ENCODE measurements around the gene WNK1. TPM values are rescaled to one million over a fixed set of nuclear protein-coding genes. Genes with fewer than 3 reads are reported as not detected.

The WNK1 gene
- polyA plus RNA-seq, 4 donors, result 12.7 to 48.4 (median 20.2) TPM

- DNase-seq (no peak), FAIRE-seq (no peak)
- Histone ChIP-seq H3K4me1 (ENCODE audit: control insufficient read depth in 3 of 3, insufficient read depth in 2 of 3, low read depth in 1 of 3, low read length in 2 of 3) (no peaks in the 10 kb centered on the region), H3K4me3 (ENCODE audit: low read depth in 1 of 3, low read length in 3 of 3) (no peak overlapping the region), H3K9me3 (ENCODE audit: control insufficient read depth in 2 of 2, insufficient read depth in 1 of 2, low read depth in 1 of 2, low read length in 1 of 2) (no peaks in the 10 kb centered on the region), H3K27ac (ENCODE audit: low read depth in 1 of 3, low read length in 2 of 3) (no peak overlapping the region), H3K36me3 (ENCODE audit: control insufficient read depth in 3 of 3, insufficient read depth in 2 of 3, low read depth in 1 of 3, low read length in 3 of 3) (peaks cover 17 to 32% (median 28%) of the 10 kb centered on the region in 3 donors), H3K27me3 (ENCODE audit: control insufficient read depth in 3 of 3, insufficient read depth in 3 of 3, low read length in 3 of 3) (no peaks in the 10 kb centered on the region)
- 92 to 96% (median 96%) methylated on average over 2 of the region's 2 CpGs for WGBS, 3 donors
Measured at GRCh38 chr12:886206-886605, 133.8 kb downstream of the WNK1 start.

- Histone ChIP-seq H3K27ac (ENCODE audit: low read depth in 1 of 3, low read length in 2 of 3) (no peak overlapping the region), H3K4me1 (ENCODE audit: control insufficient read depth in 3 of 3, insufficient read depth in 2 of 3, low read depth in 1 of 3, low read length in 2 of 3) (no peaks in the 10 kb centered on the region), H3K4me3 (ENCODE audit: low read depth in 1 of 3, low read length in 3 of 3) (no peak overlapping the region), H3K9me3 (ENCODE audit: control insufficient read depth in 2 of 2, insufficient read depth in 1 of 2, low read depth in 1 of 2, low read length in 1 of 2) (no peaks in the 10 kb centered on the region), H3K27me3 (ENCODE audit: control insufficient read depth in 3 of 3, insufficient read depth in 3 of 3, low read length in 3 of 3) (no peaks in the 10 kb centered on the region), H3K36me3 (ENCODE audit: control insufficient read depth in 3 of 3, insufficient read depth in 2 of 3, low read depth in 1 of 3, low read length in 3 of 3) (peaks cover 3 to 36% (median 17%) of the 10 kb centered on the region in 3 donors)
- DNase-seq (no peak), FAIRE-seq (no peak)
Measured at GRCh38 chr12:894226-894625, 141.8 kb downstream of the WNK1 start.

- DNase-seq (no peak), FAIRE-seq (no peak)
- Histone ChIP-seq H3K4me3 (ENCODE audit: low read depth in 1 of 3, low read length in 3 of 3) (no peak overlapping the region), H3K4me1 (ENCODE audit: control insufficient read depth in 3 of 3, insufficient read depth in 2 of 3, low read depth in 1 of 3, low read length in 2 of 3) (no peaks in the 10 kb centered on the region), H3K27ac (ENCODE audit: low read depth in 1 of 3, low read length in 2 of 3) (no peak overlapping the region), H3K9me3 (ENCODE audit: control insufficient read depth in 2 of 2, insufficient read depth in 1 of 2, low read depth in 1 of 2, low read length in 1 of 2) (no peaks in the 10 kb centered on the region), H3K36me3 (ENCODE audit: control insufficient read depth in 3 of 3, insufficient read depth in 2 of 3, low read depth in 1 of 3, low read length in 3 of 3) (peaks cover 6 to 38% (median 16%) of the 10 kb centered on the region in 3 donors), H3K27me3 (ENCODE audit: control insufficient read depth in 3 of 3, insufficient read depth in 3 of 3, low read length in 3 of 3) (no peaks in the 10 kb centered on the region)
- WGBS, 3 donors, result 70 to 81% (median 79%) methylated on average over 4 of the region's 4 CpGs
Measured at GRCh38 chr12:896031-896430, 143.7 kb downstream of the WNK1 start.

GRCh38 chr12:897386-897785 lies 145.0 kb downstream of the WNK1 start:
- H3K27me3 ChIP-seq (ENCODE audit: control insufficient read depth in 3 of 3, insufficient read depth in 3 of 3, low read length in 3 of 3), result no peaks in the 10 kb centered on the region
- FAIRE-seq, result no peak
- H3K36me3 ChIP-seq (ENCODE audit: control insufficient read depth in 3 of 3, insufficient read depth in 2 of 3, low read depth in 1 of 3, low read length in 3 of 3), result peaks cover 12 to 42% (median 13%) of the 10 kb centered on the region in 3 donors
- 85 to 91% (median 90%) methylated on average over 4 of the region's 4 CpGs for WGBS, 3 donors
- H3K4me3 ChIP-seq (ENCODE audit: low read depth in 1 of 3, low read length in 3 of 3), result no peak overlapping the region
- no peak overlapping the region for H3K27ac ChIP-seq (ENCODE audit: low read depth in 1 of 3, low read length in 2 of 3)
- DNase-seq, result no peak
- no peaks in the 10 kb centered on the region for H3K9me3 ChIP-seq (ENCODE audit: control insufficient read depth in 2 of 2, insufficient read depth in 1 of 2, low read depth in 1 of 2, low read length in 1 of 2)
- no peaks in the 10 kb centered on the region for H3K4me1 ChIP-seq (ENCODE audit: control insufficient read depth in 3 of 3, insufficient read depth in 2 of 3, low read depth in 1 of 3, low read length in 2 of 3)

GRCh38 chr12:902581-902980 lies 150.2 kb downstream of the WNK1 start:
- peaks cover 15 to 42% (median 28%) of the 10 kb centered on the region in 3 donors for H3K36me3 ChIP-seq (ENCODE audit: control insufficient read depth in 3 of 3, insufficient read depth in 2 of 3, low read depth in 1 of 3, low read length in 3 of 3)
- no peak overlapping the region for H3K4me3 ChIP-seq (ENCODE audit: low read depth in 1 of 3, low read length in 3 of 3)
- H3K27ac ChIP-seq (ENCODE audit: low read depth in 1 of 3, low read length in 2 of 3), result no peak overlapping the region
- no peaks in the 10 kb centered on the region for H3K4me1 ChIP-seq (ENCODE audit: control insufficient read depth in 3 of 3, insufficient read depth in 2 of 3, low read depth in 1 of 3, low read length in 2 of 3)
- H3K9me3 ChIP-seq (ENCODE audit: control insufficient read depth in 2 of 2, insufficient read depth in 1 of 2, low read depth in 1 of 2, low read length in 1 of 2), result no peaks in the 10 kb centered on the region
- DNase-seq (no peak), FAIRE-seq (no peak)
- 81 to 90% (median 85%) methylated on average over 3 of the region's 3 CpGs for WGBS, 3 donors
- H3K27me3 ChIP-seq (ENCODE audit: control insufficient read depth in 3 of 3, insufficient read depth in 3 of 3, low read length in 3 of 3), result no peaks in the 10 kb centered on the region

GRCh38 chr12:903055-903454 lies 150.7 kb downstream of the WNK1 start:
- no peaks in the 10 kb centered on the region for H3K4me1 ChIP-seq (ENCODE audit: control insufficient read depth in 3 of 3, insufficient read depth in 2 of 3, low read depth in 1 of 3, low read length in 2 of 3)
- H3K27ac ChIP-seq (ENCODE audit: low read depth in 1 of 3, low read length in 2 of 3), result no peak overlapping the region
- no peak for FAIRE-seq
- peaks cover 19 to 45% (median 31%) of the 10 kb centered on the region in 3 donors for H3K36me3 ChIP-seq (ENCODE audit: control insufficient read depth in 3 of 3, insufficient read depth in 2 of 3, low read depth in 1 of 3, low read length in 3 of 3)
- H3K9me3 ChIP-seq (ENCODE audit: control insufficient read depth in 2 of 2, insufficient read depth in 1 of 2, low read depth in 1 of 2, low read length in 1 of 2), result no peaks in the 10 kb centered on the region
- WGBS, 3 donors, result 77 to 88% (median 85%) methylated on average over 5 of the region's 5 CpGs
- no peak overlapping the region for H3K4me3 ChIP-seq (ENCODE audit: low read depth in 1 of 3, low read length in 3 of 3)
- no peaks in the 10 kb centered on the region for H3K27me3 ChIP-seq (ENCODE audit: control insufficient read depth in 3 of 3, insufficient read depth in 3 of 3, low read length in 3 of 3)
- DNase-seq, result no peak

GRCh38 chr12:904010-904414 lies 151.6 kb downstream of the WNK1 start:
- no peak for DNase-seq
- peaks cover 28 to 47% (median 34%) of the 10 kb centered on the region in 3 donors for H3K36me3 ChIP-seq (ENCODE audit: control insufficient read depth in 3 of 3, insufficient read depth in 2 of 3, low read depth in 1 of 3, low read length in 3 of 3)
- H3K4me3 ChIP-seq (ENCODE audit: low read depth in 1 of 3, low read length in 3 of 3), result no peak overlapping the region
- no peaks in the 10 kb centered on the region for H3K27me3 ChIP-seq (ENCODE audit: control insufficient read depth in 3 of 3, insufficient read depth in 3 of 3, low read length in 3 of 3)
- no peak overlapping the region for H3K27ac ChIP-seq (ENCODE audit: low read depth in 1 of 3, low read length in 2 of 3)
- WGBS, 3 donors, result 77 to 91% (median 86%) methylated on average over 5 of the region's 5 CpGs
- no peak for FAIRE-seq
- H3K9me3 ChIP-seq (ENCODE audit: control insufficient read depth in 2 of 2, insufficient read depth in 1 of 2, low read depth in 1 of 2, low read length in 1 of 2), result no peaks in the 10 kb centered on the region
- no peaks in the 10 kb centered on the region for H3K4me1 ChIP-seq (ENCODE audit: control insufficient read depth in 3 of 3, insufficient read depth in 2 of 3, low read depth in 1 of 3, low read length in 2 of 3)

GRCh38 chr12:905261-906031 lies 153.1 kb downstream of the WNK1 start:
- FAIRE-seq (no peak), DNase-seq (peak in 1 of 2 donors; percentile 10)
- no peaks in the 10 kb centered on the region for H3K27me3 ChIP-seq (ENCODE audit: control insufficient read depth in 3 of 3, insufficient read depth in 3 of 3, low read length in 3 of 3)
- peaks cover 28 to 38% (median 37%) of the 10 kb centered on the region in 3 donors for H3K36me3 ChIP-seq (ENCODE audit: control insufficient read depth in 3 of 3, insufficient read depth in 2 of 3, low read depth in 1 of 3, low read length in 3 of 3)
- no peak overlapping the region for H3K27ac ChIP-seq (ENCODE audit: low read depth in 1 of 3, low read length in 2 of 3)
- WGBS, 3 donors, result 87 to 92% (median 89%) methylated on average over 9 of the region's 9 CpGs
- H3K9me3 ChIP-seq (ENCODE audit: control insufficient read depth in 2 of 2, insufficient read depth in 1 of 2, low read depth in 1 of 2, low read length in 1 of 2), result no peaks in the 10 kb centered on the region
- H3K4me3 ChIP-seq (ENCODE audit: low read depth in 1 of 3, low read length in 3 of 3), result no peak overlapping the region
- H3K4me1 ChIP-seq (ENCODE audit: control insufficient read depth in 3 of 3, insufficient read depth in 2 of 3, low read depth in 1 of 3, low read length in 2 of 3), result no peaks in the 10 kb centered on the region
